Esophagus muscularis mucosa (tissue), 4 donors: ENCODE results near the gene NDRG2. TPM values are rescaled to one million over a fixed set of nuclear protein-coding genes. Genes with fewer than 3 reads are reported as not detected.
A peak's percentile ranks its signal among the peaks of the same experiment; 100 is the strongest.

ENCODE experiments used
- DNase-seq: peaks from one replicate; pipeline ENCODE4 v3.0.0-alpha.2; 2017; ENCODE audit errors: extremely low spot score
- H3K27ac ChIP-seq, 4 donors: fragments of 200-600 bp; sonication (generic); replicated peaks in 1 of 4; 1 replicate in 3 of 4; 2 replicates in 1 of 4; pipeline ENCODE4 v1.5.1; 2016 to 2019; ENCODE audit warnings: mild to moderate bottlenecking in 1 of 4
- H3K27me3 ChIP-seq, 4 donors: fragments of 200-600 bp; sonication (generic); one replicate each; pipeline versions ENCODE4 v1.5.1 to v1.6.0; 2016 to 2019
- H3K36me3 ChIP-seq, 4 donors: fragments of 200-600 bp; sonication (generic); one replicate each; pipeline ENCODE4 v1.5.1; 2016 to 2019
- H3K4me1 ChIP-seq, 4 donors: fragments of 200-600 bp; sonication (generic); one replicate each; pipeline ENCODE4 v1.5.1; 2016 to 2019
- H3K4me3 ChIP-seq, 4 donors: fragments of 200-600 bp; sonication (generic); 1 replicate in 2 of 4; 2 replicates in 2 of 4; pipeline ENCODE4 v1.5.1; 2016 to 2019; ENCODE audit warnings: mild to moderate bottlenecking in 4 of 4, moderate library complexity in 1 of 4
- H3K9me3 ChIP-seq, 4 donors: fragments of 200-600 bp; sonication (generic); 1 replicate in 3 of 4; 2 replicates in 1 of 4; pipeline ENCODE4 v1.5.1; 2016 to 2019
- EP300 ChIP-seq: sonication (generic); formaldehyde crosslinking; IDR thresholded peaks from one replicate; pipeline ENCODE4 v1.6.1; 2017; ENCODE audit warnings: antibody characterized with exemption
- POLR2A ChIP-seq: fragments of 450-650 bp; IDR thresholded peaks from one replicate; pipeline ENCODE4 v1.6.1; 2017; ENCODE audit warnings: antibody characterized with exemption, moderate library complexity, mild to moderate bottlenecking, low read depth
- POLR2AphosphoS5 ChIP-seq, 2 donors: sonication (generic); formaldehyde crosslinking; IDR thresholded peaks; one replicate each; pipeline ENCODE4 v1.6.1; 2017; ENCODE audit warnings: antibody characterized with exemption in 2 of 2
- WGBS: methylation state at CpG from one replicate; pipeline ENCODE4 v1.1.5; 2018; 5-methylcytosine and 5-hydroxymethylcytosine counted together
- intact Hi-C: fragments of 100-400 bp; cut with DNase I; formaldehyde crosslinking; loops from one replicate; pipeline ENCODE4 v1.15.1; 2023
- total RNA-seq, 4 donors: library from RNA; depleted of rRNA; stranded (reverse); fragments of >200 nt; gene quantifications; one replicate each; pipeline versions ENCODE4 v1.1.0 to v1.2.1, GENCODE V29; 2016
- TF ChIP-seq, protein P1 (sequence below), 3 experiments: fragments of 200-600 bp in 2 of 3; fragments of 450-650 bp in 1 of 3; sonication (generic) in 2 of 3; IDR thresholded peaks; one replicate each; pipeline ENCODE4 v1.5.1; 2017 to 2019; ENCODE audit warnings: antibody characterized with exemption in 3 of 3, mild to moderate bottlenecking in 2 of 3, moderate library complexity in 1 of 3

NDRG2 gene
- total RNA-seq, 4 donors from 2014 or later, result 175 to 222 (median 201) TPM

- Histone ChIP-seq H3K27ac (no peak overlapping the region), H3K4me3 (no peak overlapping the region), H3K4me1 (peaks cover 0 to 4% (median 2%) of the 10 kb centered on the region in 4 donors), H3K9me3 (no peaks in the 10 kb centered on the region), H3K27me3 (no peaks in the 10 kb centered on the region), H3K36me3 (peaks cover 51 to 56% (median 54%) of the 10 kb centered on the region in 4 donors)
- no peak for DNase-seq
- WGBS, result 64% methylated on average over 4 of the region's 4 CpGs
- intact Hi-C loops, result no loop called here
- no peak for TF ChIP-seq EP300
- TF ChIP-seq, protein P1, sequence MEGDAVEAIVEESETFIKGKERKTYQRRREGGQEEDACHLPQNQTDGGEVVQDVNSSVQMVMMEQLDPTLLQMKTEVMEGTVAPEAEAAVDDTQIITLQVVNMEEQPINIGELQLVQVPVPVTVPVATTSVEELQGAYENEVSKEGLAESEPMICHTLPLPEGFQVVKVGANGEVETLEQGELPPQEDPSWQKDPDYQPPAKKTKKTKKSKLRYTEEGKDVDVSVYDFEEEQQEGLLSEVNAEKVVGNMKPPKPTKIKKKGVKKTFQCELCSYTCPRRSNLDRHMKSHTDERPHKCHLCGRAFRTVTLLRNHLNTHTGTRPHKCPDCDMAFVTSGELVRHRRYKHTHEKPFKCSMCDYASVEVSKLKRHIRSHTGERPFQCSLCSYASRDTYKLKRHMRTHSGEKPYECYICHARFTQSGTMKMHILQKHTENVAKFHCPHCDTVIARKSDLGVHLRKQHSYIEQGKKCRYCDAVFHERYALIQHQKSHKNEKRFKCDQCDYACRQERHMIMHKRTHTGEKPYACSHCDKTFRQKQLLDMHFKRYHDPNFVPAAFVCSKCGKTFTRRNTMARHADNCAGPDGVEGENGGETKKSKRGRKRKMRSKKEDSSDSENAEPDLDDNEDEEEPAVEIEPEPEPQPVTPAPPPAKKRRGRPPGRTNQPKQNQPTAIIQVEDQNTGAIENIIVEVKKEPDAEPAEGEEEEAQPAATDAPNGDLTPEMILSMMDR (IDR thresholded peaks at IDR 0.05), result no peak
- TF ChIP-seq POLR2A, result no peak
- no peak for TF ChIP-seq POLR2AphosphoS5 (IDR thresholded peaks at IDR 0.05)
Observed at GRCh38 chr14:20997115-20997514, 27.7 kb downstream of the NDRG2 start.

DNA sequence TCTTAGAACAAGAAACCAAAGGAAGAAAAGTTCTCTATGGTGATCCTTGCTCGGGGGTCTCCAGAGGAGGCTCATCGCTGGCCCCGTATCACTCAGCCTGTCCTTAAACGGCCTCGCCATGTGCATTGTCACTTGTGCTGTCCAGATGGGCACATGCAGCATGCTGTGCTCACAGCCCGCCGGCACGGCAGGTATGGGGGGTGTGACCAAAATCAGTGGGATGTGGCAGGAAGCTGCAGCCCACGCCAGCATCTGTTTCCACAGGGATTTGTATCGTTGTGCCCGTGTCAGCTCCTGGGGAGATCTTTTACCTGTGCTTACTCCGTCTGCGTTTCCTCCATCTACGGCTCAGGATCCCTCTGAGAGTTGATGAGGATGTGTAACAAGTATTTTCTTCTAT lies 28.3 kb downstream of the NDRG2 start:
- 87% methylated on average over 13 of the region's 14 CpGs for WGBS
- H3K9me3 ChIP-seq, result no peaks in the 10 kb centered on the region

DNA sequence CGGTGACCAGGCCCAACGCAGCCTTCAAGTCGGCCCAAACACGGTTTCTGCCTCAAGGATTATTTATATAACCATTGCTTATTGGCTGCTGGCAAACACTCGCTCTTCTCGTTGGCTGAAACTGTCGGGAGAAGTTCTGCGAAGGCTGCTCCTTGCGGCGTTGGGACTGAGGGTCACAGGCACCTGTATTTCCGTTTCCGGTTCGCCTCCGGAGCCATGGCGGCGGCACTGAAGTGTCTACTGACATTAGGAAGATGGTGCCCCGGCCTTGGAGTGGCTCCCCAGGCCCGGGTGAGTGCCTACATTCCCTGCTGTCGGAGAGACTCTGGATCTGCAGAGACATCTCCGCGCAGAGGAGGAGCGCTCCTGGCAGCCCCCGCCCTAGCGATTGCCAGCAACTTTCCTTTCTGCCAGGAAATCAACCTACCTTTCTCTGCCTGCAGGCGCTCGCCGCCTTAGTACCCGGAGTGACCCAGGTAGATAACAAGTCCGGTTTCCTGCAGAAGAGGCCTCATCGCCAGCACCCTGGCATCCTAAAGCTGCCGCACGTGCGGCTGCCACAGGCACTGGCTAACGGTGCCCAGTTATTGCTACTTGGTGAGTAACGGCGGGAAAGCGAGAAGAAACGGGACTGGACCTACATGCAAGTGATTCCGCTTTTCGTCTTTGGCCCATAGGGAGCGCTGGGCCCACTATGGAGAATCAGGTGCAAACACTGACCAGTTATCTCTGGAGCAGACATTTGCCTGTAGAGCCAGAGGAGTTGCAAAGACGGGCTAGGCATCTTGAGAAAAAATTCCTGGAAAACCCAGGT lies 34.9 kb downstream of the NDRG2 start, which contains the start of gene METTL17:
METTL17 (plus strand) TSS at position 194 of the 814 bp plus-strand sequence; CDS start at position 217, 23 bp downstream.
- WGBS, result 0% methylated on average over 26 of the region's 42 CpGs
- intact Hi-C loops, result loop anchor here (10.0 kb wide), 1 partner anchor 525 kb away; the partner anchor contains the start of genes PIP4P1 and PNP
- peak within 1 kb of the TSS; percentile 75 to 82 (median 78) for H3K27ac ChIP-seq
- H3K27me3 ChIP-seq, result no peaks in the 10 kb centered on the region
- H3K4me3 ChIP-seq, result peak within 1 kb of the TSS; percentile 65 to 96 (median 76)
- peaks cover 26 to 34% (median 30%) of the 10 kb centered on the region in 4 donors for H3K4me1 ChIP-seq
- peak; percentile 98 for DNase-seq
- peaks cover 30 to 37% (median 33%) of the 10 kb centered on the region in 4 donors for H3K36me3 ChIP-seq
- no peaks in the 10 kb centered on the region for H3K9me3 ChIP-seq
- peak; percentile 39 for TF ChIP-seq POLR2A
- TF ChIP-seq, protein P1 (IDR thresholded peaks at IDR 0.05), result peak in 2 of 3 experiments; percentile 19
- TF ChIP-seq EP300, result no peak
- peak; percentile 79 to 89 for TF ChIP-seq POLR2AphosphoS5 (IDR thresholded peaks at IDR 0.05)

More for the DNA sequence above, 28.3 kb downstream of the NDRG2 start:
- Histone ChIP-seq H3K4me3 (no peak overlapping the region), H3K27ac (no peak overlapping the region), H3K36me3 (peaks cover 54 to 62% (median 57%) of the 10 kb centered on the region in 4 donors), H3K27me3 (no peaks in the 10 kb centered on the region), H3K4me1 (peaks cover 5 to 10% (median 8%) of the 10 kb centered on the region in 4 donors)
- intact Hi-C loops, result no loop called here
- no peak for TF ChIP-seq POLR2A
- TF ChIP-seq EP300, result no peak
- TF ChIP-seq, protein P1 (IDR thresholded peaks at IDR 0.05), result no peak
- no peak for TF ChIP-seq POLR2AphosphoS5 (IDR thresholded peaks at IDR 0.05)
- DNase-seq, result no peak

- Histone ChIP-seq H3K36me3 (peaks cover 25 to 31% (median 27%) of the 10 kb centered on the region in 4 donors), H3K27me3 (no peaks in the 10 kb centered on the region), H3K4me1 (peaks cover 26 to 34% (median 30%) of the 10 kb centered on the region in 4 donors), H3K4me3 (peak overlapping the region; percentile 65 to 96 (median 76)), H3K27ac (peak overlapping the region; percentile 75 to 82 (median 78)), H3K9me3 (no peaks in the 10 kb centered on the region)
- TF ChIP-seq POLR2A (no peak), POLR2AphosphoS5 (IDR thresholded peaks at IDR 0.05) (no peak), EP300 (no peak)
- TF ChIP-seq, protein P1 (IDR thresholded peaks at IDR 0.05), result no peak
- WGBS, result under 1% methylated on average over 11 of the region's 11 CpGs
- intact Hi-C loops, result loop anchor here (10.0 kb wide), 1 partner anchor 525 kb away; the partner anchor contains the start of genes PIP4P1 and PNP
- no peak for DNase-seq
Observed at GRCh38 chr14:20989471-20989786, 35.4 kb downstream of the NDRG2 start.
